Left lung (tissue), 10 donors: ENCODE data around the gene SYT9. TPM values are rescaled to one million over a fixed set of nuclear protein-coding genes. Genes with fewer than 3 reads are reported as not detected.

Experiments
- ATAC-seq: fragments of 200-7000 bp; cut with Tn5 transposase; one replicate; pipeline ENCODE4 v1.9.1; 2020; ENCODE audit warnings: moderate library complexity
- DNase-seq, 4 donors: peaks; one replicate each; pipeline ENCODE4 v3.0.0-alpha.2; 2013 to 2020
- H3K27ac ChIP-seq, 2 donors: fragments of 200-600 bp; sonication (generic) in 1 of 2; one replicate each; pipeline versions ENCODE4 v1.5.0 to v1.8.0; 2020 to 2021
- H3K27me3 ChIP-seq, 2 donors: fragments of 200-600 bp; sonication (generic) in 1 of 2; one replicate each; pipeline versions ENCODE4 v1.5.0 to v1.8.0; 2020 to 2021
- H3K36me3 ChIP-seq, 2 donors: fragments of 200-600 bp; sonication (generic) in 1 of 2; one replicate each; pipeline versions ENCODE4 v1.5.0 to v1.8.0; 2020 to 2021
- H3K4me1 ChIP-seq, 2 donors: fragments of 200-600 bp; one replicate each; pipeline ENCODE4 v1.8.0; 2021
- H3K4me3 ChIP-seq, 2 donors: fragments of 200-600 bp; sonication (generic) in 1 of 2; one replicate each; pipeline versions ENCODE4 v1.5.0 to v1.8.0; 2020 to 2021; ENCODE audit warnings: mild to moderate bottlenecking in 1 of 2
- H3K9me3 ChIP-seq, 2 donors: fragments of 200-600 bp; sonication (generic) in 1 of 2; one replicate each; pipeline versions ENCODE4 v1.5.0 to v1.8.0; 2020 to 2021
- CTCF ChIP-seq, 2 donors: fragments of 200-600 bp; sonication (generic) in 1 of 2; IDR thresholded peaks; one replicate each; pipeline versions ENCODE4 v1.5.0 to v1.8.0; 2021; ENCODE audit warnings: antibody characterized with exemption in 2 of 2
- intact Hi-C, 2 donors: fragments of 100-400 bp; cut with DNase I; formaldehyde crosslinking; loops; one replicate each; pipeline versions ENCODE4 v1.11.2 to v1.14.2; 2022
- polyA plus RNA-seq, 6 donors: library from polyadenylated mRNA; unstranded; fragments of 120-200 nt; gene quantifications; one replicate each; pipeline ENCODE4 v1.2.1, GENCODE V29; 2013; ENCODE audit not compliant: insufficient read length in 6 of 6
- total RNA-seq, 2 donors: library from RNA; stranded (reverse); fragmentation: NEBNext Ultra II Directional; extraction: Animal tissue kit (Norgen Biotek cat#: 25700); gene quantifications; one replicate each; pipeline ENCODE4 v1.2.1, GENCODE V29; 2021
- donor health status: DM: no; HTN: yes; CAD: no.
- donor health status: DM: no; HTN: no; CAD: no.

SYT9 gene
- total and polyA plus RNA-seq, 8 donors, result 0.10 to 0.20 (median 0.11) TPM; not detected in 1

- ATAC-seq (no peak), DNase-seq (no peak)
- intact Hi-C loops, result no loop called here
- H3K4me1 ChIP-seq, result no peaks in the 10 kb centered on the region
- TF ChIP-seq CTCF (IDR thresholded peaks at IDR 0.05), result no peak
- H3K4me3 ChIP-seq, result no peak overlapping the region
- no peak overlapping the region for H3K27ac ChIP-seq
- no peaks in the 10 kb centered on the region for H3K9me3 ChIP-seq
- no peaks in the 10 kb centered on the region for H3K36me3 ChIP-seq
- H3K27me3 ChIP-seq, result peaks cover 0 to 67% of the 10 kb centered on the region in 2 donors
Measured at GRCh38 chr11:7462706-7463105, 211.0 kb downstream of the SYT9 start.

- TF ChIP-seq CTCF (IDR thresholded peaks at IDR 0.05), result no peak
- Histone ChIP-seq H3K4me1 (no peaks in the 10 kb centered on the region), H3K9me3 (no peaks in the 10 kb centered on the region), H3K4me3 (no peak overlapping the region), H3K27ac (no peak overlapping the region), H3K36me3 (no peaks in the 10 kb centered on the region), H3K27me3 (peaks cover 0 to 30% of the 10 kb centered on the region in 2 donors)
- ATAC-seq (no peak), DNase-seq (no peak)
- intact Hi-C loops, result no loop called here
Measured at GRCh38 chr11:7467652-7468051, 215.9 kb downstream of the SYT9 start.

GRCh38 chr11:7469351-7469865 is 217.7 kb downstream of the SYT9 start:
- no peaks in the 10 kb centered on the region for H3K4me1 ChIP-seq
- no peak for ATAC-seq
- no peak overlapping the region for H3K27ac ChIP-seq
- no peak for TF ChIP-seq CTCF (IDR thresholded peaks at IDR 0.05)
- H3K9me3 ChIP-seq, result no peaks in the 10 kb centered on the region
- DNase-seq, result no peak
- H3K27me3 ChIP-seq, result peaks cover 0 to 19% of the 10 kb centered on the region in 2 donors
- intact Hi-C loops, result no loop called here
- H3K4me3 ChIP-seq, result no peak overlapping the region
- no peaks in the 10 kb centered on the region for H3K36me3 ChIP-seq

- H3K27me3 ChIP-seq, result peaks cover 0 to 7% of the 10 kb centered on the region in 2 donors
- H3K4me1 ChIP-seq, result no peaks in the 10 kb centered on the region
- no peak overlapping the region for H3K4me3 ChIP-seq
- H3K9me3 ChIP-seq, result no peaks in the 10 kb centered on the region
- intact Hi-C loops, result no loop called here
- ATAC-seq (no peak), DNase-seq (no peak)
- TF ChIP-seq CTCF (IDR thresholded peaks at IDR 0.05), result no peak
- H3K36me3 ChIP-seq, result no peaks in the 10 kb centered on the region
- no peak overlapping the region for H3K27ac ChIP-seq
Measured at GRCh38 chr11:7471071-7471470, 219.4 kb downstream of the SYT9 start.

- ATAC-seq, result no peak
- no peaks in the 10 kb centered on the region for H3K9me3 ChIP-seq
- no peak for DNase-seq
- H3K36me3 ChIP-seq, result no peaks in the 10 kb centered on the region
- TF ChIP-seq CTCF (IDR thresholded peaks at IDR 0.05), result no peak
- intact Hi-C loops, result no loop called here
- H3K4me1 ChIP-seq, result no peaks in the 10 kb centered on the region
- H3K4me3 ChIP-seq, result no peak overlapping the region
- H3K27me3 ChIP-seq, result no peaks in the 10 kb centered on the region
- H3K27ac ChIP-seq, result no peak overlapping the region
Measured at GRCh38 chr11:7473717-7474116, 222.0 kb downstream of the SYT9 start.
